Natural killer cell (primary cell): ENCODE results near the gene PHF5A. TPM values are rescaled to one million over a fixed set of nuclear protein-coding genes. Genes with fewer than 3 reads are reported as not detected.

Experiments used
- ATAC-seq, 3 donors: fragments of 150-1000 bp in 2 of 3; fragments of 200-7000 bp in 1 of 3; cut with Tn5 transposase; 1 replicate in 1 of 3; 2 replicates in 2 of 3; pipeline ENCODE4 v1.10.0; 2021; ENCODE audit warnings: mild to moderate bottlenecking in 2 of 3, moderate library complexity in 2 of 3
- DNase-seq, 2 donors: peaks; one replicate each; pipeline versions ENCODE4 v3.0.0 to v3.0.0-alpha.2; 2013 to 2021; ENCODE audit warnings: mixed read lengths in 1 of 2
- H3K27ac ChIP-seq: one replicate; pipeline ENCODE4 v1.5.1; 2013; ENCODE audit warnings: mild to moderate bottlenecking, low read length
- H3K27me3 ChIP-seq: one replicate; pipeline ENCODE4 v1.6.1; 2013; ENCODE audit warnings: low read length; ENCODE audit not compliant: control insufficient read depth, insufficient read depth
- H3K36me3 ChIP-seq: one replicate; pipeline ENCODE4 v1.6.1; 2013; ENCODE audit warnings: low read length; ENCODE audit not compliant: control insufficient read depth, insufficient read depth
- H3K4me1 ChIP-seq: one replicate; pipeline ENCODE4 v1.6.1; 2013; ENCODE audit warnings: low read length; ENCODE audit not compliant: control insufficient read depth, insufficient read depth
- H3K4me3 ChIP-seq: one replicate; pipeline ENCODE4 v1.5.1; 2013; ENCODE audit warnings: low read length
- H3K9me3 ChIP-seq: one replicate; pipeline ENCODE4 v1.6.1; 2013; ENCODE audit warnings: low read length; ENCODE audit not compliant: control insufficient read depth, insufficient read depth
- H3K27ac Mint-ChIP-seq, 2 donors: one replicate each; pipeline ENCODE4 v1.8.0; 2022; ENCODE audit warnings: mild to moderate bottlenecking in 2 of 2, mixed read lengths in 2 of 2, moderate library complexity in 1 of 2
- H3K27me3 Mint-ChIP-seq, 2 donors: one replicate each; pipeline ENCODE4 v1.8.0; 2022; ENCODE audit warnings: low read depth in 2 of 2, mixed read lengths in 2 of 2
- H3K36me3 Mint-ChIP-seq: one replicate; pipeline ENCODE4 v1.8.0; 2022; ENCODE audit warnings: mixed read lengths
- H3K4me1 Mint-ChIP-seq, 2 donors: one replicate each; pipeline ENCODE4 v1.8.0; 2022; ENCODE audit warnings: mixed read lengths in 2 of 2
- H3K4me3 Mint-ChIP-seq: one replicate; pipeline ENCODE4 v1.8.0; 2022; ENCODE audit warnings: mild to moderate bottlenecking, moderate library complexity, mixed read lengths
- H3K9me3 Mint-ChIP-seq, 2 donors: one replicate each; pipeline ENCODE4 v1.8.0; 2022; ENCODE audit warnings: mixed read lengths in 2 of 2
- WGBS: methylation state at CpG from one replicate; pipeline ENCODE4 v1.1.7; 2013; ENCODE audit warnings: missing lambda C conversion rate; ENCODE audit not compliant: insufficient coverage; 5-methylcytosine and 5-hydroxymethylcytosine counted together
- intact Hi-C: fragments of 100-400 bp; cut with micrococcal nuclease; formaldehyde crosslinking; loops from one replicate; pipeline ENCODE4 v1.14.2; 2022
- total RNA-seq, 4 donors: library from RNA; stranded (reverse); fragments of 120-200 nt in 1 of 4; gene quantifications; one replicate each; pipeline versions ENCODE4 v1.2.3 to v1.2.4, GENCODE V29; 2013 to 2022
- TF ChIP-seq, protein P1 (sequence below): fragments of 200-600 bp; IDR thresholded peaks from one replicate; pipeline ENCODE4 v1.8.0; 2022; ENCODE audit warnings: antibody characterized with exemption

Gene PHF5A
- total RNA-seq, 3 donors from 2014 or later (not counting 1 experiment from before 2014, with no cell fraction given): 31.8 to 41.8 (median 37.6) TPM

DNA sequence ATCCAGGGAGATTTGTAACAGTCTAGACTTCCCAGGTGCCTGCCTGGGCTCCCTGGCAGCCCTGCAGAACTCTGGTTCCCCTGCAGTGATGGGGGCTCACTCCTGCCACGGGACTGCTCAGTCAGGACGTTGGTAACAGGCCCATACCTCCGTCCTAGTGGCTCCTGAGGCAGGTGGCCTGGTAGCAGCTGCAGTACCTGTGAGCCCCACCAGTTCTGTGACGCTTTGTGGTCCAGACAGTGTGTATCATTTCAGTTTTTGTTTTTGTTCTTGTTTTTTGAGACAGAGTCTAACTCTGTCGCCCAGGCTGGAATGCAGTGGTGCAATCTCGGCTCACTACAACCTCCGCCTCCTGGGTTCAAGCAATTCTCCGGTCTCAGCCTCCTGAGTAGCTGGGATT lies 48.0 kb upstream of the PHF5A start:
- intact Hi-C loops: no loop called here
- peaks cover 9% of the 10 kb centered on the region for H3K36me3 Mint-ChIP-seq
- H3K27ac Mint-ChIP-seq: no peak overlapping the region
- WGBS: 96% methylated on average over 8 of the region's 8 CpGs
- peaks cover 59% of the 10 kb centered on the region for H3K36me3 ChIP-seq
- TF ChIP-seq, protein P1, sequence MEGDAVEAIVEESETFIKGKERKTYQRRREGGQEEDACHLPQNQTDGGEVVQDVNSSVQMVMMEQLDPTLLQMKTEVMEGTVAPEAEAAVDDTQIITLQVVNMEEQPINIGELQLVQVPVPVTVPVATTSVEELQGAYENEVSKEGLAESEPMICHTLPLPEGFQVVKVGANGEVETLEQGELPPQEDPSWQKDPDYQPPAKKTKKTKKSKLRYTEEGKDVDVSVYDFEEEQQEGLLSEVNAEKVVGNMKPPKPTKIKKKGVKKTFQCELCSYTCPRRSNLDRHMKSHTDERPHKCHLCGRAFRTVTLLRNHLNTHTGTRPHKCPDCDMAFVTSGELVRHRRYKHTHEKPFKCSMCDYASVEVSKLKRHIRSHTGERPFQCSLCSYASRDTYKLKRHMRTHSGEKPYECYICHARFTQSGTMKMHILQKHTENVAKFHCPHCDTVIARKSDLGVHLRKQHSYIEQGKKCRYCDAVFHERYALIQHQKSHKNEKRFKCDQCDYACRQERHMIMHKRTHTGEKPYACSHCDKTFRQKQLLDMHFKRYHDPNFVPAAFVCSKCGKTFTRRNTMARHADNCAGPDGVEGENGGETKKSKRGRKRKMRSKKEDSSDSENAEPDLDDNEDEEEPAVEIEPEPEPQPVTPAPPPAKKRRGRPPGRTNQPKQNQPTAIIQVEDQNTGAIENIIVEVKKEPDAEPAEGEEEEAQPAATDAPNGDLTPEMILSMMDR: no peak
- H3K9me3 ChIP-seq: no peaks in the 10 kb centered on the region
- H3K4me1 ChIP-seq: no peaks in the 10 kb centered on the region
- no peaks in the 10 kb centered on the region for H3K27me3 Mint-ChIP-seq
- H3K4me3 Mint-ChIP-seq: no peak overlapping the region
- H3K4me1 Mint-ChIP-seq: no peaks in the 10 kb centered on the region
- H3K27ac ChIP-seq: no peak overlapping the region
- DNase-seq: no peak
- no peak overlapping the region for H3K4me3 ChIP-seq
- no peaks in the 10 kb centered on the region for H3K9me3 Mint-ChIP-seq
- ATAC-seq: no peak
- H3K27me3 ChIP-seq: no peaks in the 10 kb centered on the region

DNA sequence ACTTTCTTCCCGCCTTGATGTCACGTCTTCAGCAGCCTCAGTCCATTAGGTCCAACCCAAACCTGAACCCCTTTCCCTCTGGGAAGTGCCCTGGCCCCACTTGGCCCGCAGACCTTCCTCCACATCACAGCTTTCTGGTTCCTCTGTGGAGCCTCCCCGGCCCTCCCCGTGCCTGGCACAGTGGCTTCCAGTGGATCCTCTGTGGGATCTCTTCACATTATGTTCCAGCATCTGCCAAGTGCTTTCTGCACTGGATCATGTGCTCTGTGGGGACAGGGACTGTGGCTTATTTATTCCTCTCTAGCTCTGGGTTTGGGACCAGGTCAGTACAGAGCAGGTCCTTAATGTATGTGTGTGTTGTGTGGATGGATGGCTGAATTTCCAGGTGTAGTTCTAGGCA lies 44.9 kb upstream of the PHF5A start:
- ATAC-seq (no peak), DNase-seq (no peak)
- Histone ChIP-seq H3K27me3 (no peaks in the 10 kb centered on the region), H3K9me3 (no peaks in the 10 kb centered on the region), H3K36me3 (peaks cover 76% of the 10 kb centered on the region), H3K4me3 (no peak overlapping the region), H3K27ac (no peak overlapping the region), H3K4me1 (no peaks in the 10 kb centered on the region)
- intact Hi-C loops: no loop called here
- Mint-ChIP-seq H3K4me1 (peaks cover 0 to 6% of the 10 kb centered on the region in 2 donors), H3K9me3 (no peaks in the 10 kb centered on the region), H3K36me3 (peaks cover 9% of the 10 kb centered on the region), H3K27ac (peak overlapping the region in 1 of 2 donors; percentile 59), H3K4me3 (no peak overlapping the region), H3K27me3 (no peaks in the 10 kb centered on the region)
- TF ChIP-seq, protein P1: no peak
- WGBS: 95% methylated on average over 5 of the region's 5 CpGs

DNA sequence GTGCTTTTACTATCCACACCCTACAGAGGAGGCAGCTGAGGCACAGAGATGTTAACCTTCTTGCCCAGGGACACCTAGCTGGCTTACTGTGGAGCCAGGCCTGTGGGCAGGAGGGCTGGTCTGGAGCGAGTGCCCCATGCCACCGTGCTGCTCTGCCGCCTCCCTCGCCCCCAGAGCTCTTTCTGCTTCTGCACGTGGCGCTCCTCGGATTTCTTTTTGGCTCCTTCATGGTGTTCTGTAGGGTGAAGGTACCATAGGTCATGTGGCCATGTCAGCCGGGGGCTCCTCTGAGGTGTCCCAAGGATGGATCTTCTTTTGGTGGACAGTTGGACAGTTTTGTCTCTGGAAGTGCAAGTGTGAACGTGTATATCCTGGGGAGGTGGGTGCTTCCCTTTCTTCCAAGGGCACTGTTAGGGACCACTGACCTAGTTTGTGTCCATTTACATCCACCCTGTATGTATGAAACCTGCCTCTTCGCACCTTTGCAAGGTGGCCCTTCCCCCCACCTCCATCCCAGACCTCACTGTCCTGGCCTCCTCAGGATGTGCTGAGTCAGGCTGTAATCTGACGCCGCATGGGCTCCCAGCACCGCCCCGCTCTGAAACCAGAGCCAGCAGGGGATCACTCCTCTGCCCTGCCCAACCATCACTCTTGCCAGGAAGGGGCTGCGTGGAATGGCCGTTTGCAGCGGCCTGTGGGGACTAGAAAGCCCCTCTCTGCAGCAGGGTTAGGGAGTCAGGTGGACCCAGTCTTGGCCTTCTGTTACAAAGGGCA lies 44.1 kb upstream of the PHF5A start:
- TF ChIP-seq, protein P1: no peak
- Mint-ChIP-seq H3K4me3 (no peak overlapping the region), H3K27me3 (no peaks in the 10 kb centered on the region), H3K36me3 (peaks cover 9% of the 10 kb centered on the region), H3K27ac (no peak overlapping the region), H3K4me1 (peaks cover 0 to 6% of the 10 kb centered on the region in 2 donors), H3K9me3 (no peaks in the 10 kb centered on the region)
- WGBS: 92% methylated on average over 17 of the region's 17 CpGs
- H3K4me1 ChIP-seq: no peaks in the 10 kb centered on the region
- H3K4me3 ChIP-seq: no peak overlapping the region
- no peaks in the 10 kb centered on the region for H3K9me3 ChIP-seq
- intact Hi-C loops: no loop called here
- no peak overlapping the region for H3K27ac ChIP-seq
- H3K36me3 ChIP-seq: peaks cover 78% of the 10 kb centered on the region
- no peaks in the 10 kb centered on the region for H3K27me3 ChIP-seq
- DNase-seq (no peak), ATAC-seq (no peak)

DNA sequence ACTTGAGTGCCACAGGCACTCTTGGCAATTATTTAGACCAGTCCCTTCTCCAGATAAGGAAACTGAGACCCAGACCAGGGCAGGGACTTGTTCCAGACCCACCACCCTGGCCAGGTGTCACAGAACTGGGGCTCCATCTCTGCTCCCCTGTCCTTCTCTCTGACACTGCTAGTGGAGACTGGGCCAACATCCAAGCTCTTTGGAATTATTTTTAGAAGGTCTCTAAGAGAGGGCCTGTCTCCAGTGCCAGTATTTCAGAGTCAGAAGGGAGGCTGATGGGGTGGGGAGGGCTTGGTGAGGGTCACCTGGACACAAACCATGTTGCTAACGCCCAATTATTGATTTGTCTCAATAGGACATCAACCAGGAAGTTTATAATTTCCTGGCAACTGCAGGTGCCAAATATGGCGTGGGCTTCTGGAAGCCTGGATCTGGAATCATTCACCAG lies 43.1 kb upstream of the PHF5A start:
- TF ChIP-seq, protein P1: no peak
- no peak for DNase-seq
- peaks cover 77% of the 10 kb centered on the region for H3K36me3 ChIP-seq
- H3K9me3 Mint-ChIP-seq: no peaks in the 10 kb centered on the region
- no peak for ATAC-seq
- H3K4me1 ChIP-seq: no peaks in the 10 kb centered on the region
- H3K27me3 ChIP-seq: no peaks in the 10 kb centered on the region
- WGBS: 93% methylated on average over 2 of the region's 2 CpGs
- H3K4me3 Mint-ChIP-seq: no peak overlapping the region
- H3K4me3 ChIP-seq: no peak overlapping the region
- H3K4me1 Mint-ChIP-seq: peaks cover 0 to 6% of the 10 kb centered on the region in 2 donors
- H3K27ac Mint-ChIP-seq: no peak overlapping the region
- no peaks in the 10 kb centered on the region for H3K27me3 Mint-ChIP-seq
- intact Hi-C loops: no loop called here
- no peak overlapping the region for H3K27ac ChIP-seq
- H3K9me3 ChIP-seq: no peaks in the 10 kb centered on the region
- peaks cover 9% of the 10 kb centered on the region for H3K36me3 Mint-ChIP-seq
